Posterior vena cava (tissue), 2 donors: ENCODE data around the gene PGLYRP4. TPM values are rescaled to one million over a fixed set of nuclear protein-coding genes. Genes with fewer than 3 reads are reported as not detected.
"Not testable (repeated sequence)": the region's sequence is repeated elsewhere in the genome, so short reads cannot be mapped to it uniquely, and the experiment has no call there.

ENCODE experiments used
- DNase-seq: peaks from one replicate; pipeline ENCODE4 v3.0.0-alpha.2; 2020; ENCODE audit warnings: low spot score
- intact Hi-C, 2 donors: fragments of 100-400 bp; cut with DNase I; formaldehyde crosslinking; loops; one replicate each; pipeline versions ENCODE4 v1.14.1 to v1.14.2; 2022 to 2023
- total RNA-seq, 2 donors: library from RNA; stranded (reverse); fragmentation: NEBNext Ultra II Directional; extraction: Animal tissue kit (Norgen Biotek cat#: 25700); gene quantifications; one replicate each; pipeline ENCODE4 v1.2.1, GENCODE V29; 2021
- donor health status: DM: yes; HTN: yes; CAD: no.
- donor health status: DM: yes; HTN: yes; CAD: no.

Gene PGLYRP4
- total RNA-seq, 2 donors from 2014 or later: not detected

- DNase-seq: peak; percentile 43
- intact Hi-C loops: no loop called here
These were observed 4.6 kb downstream of the PGLYRP4 start for GRCh38 chr1:153343811-153344717.

DNA sequence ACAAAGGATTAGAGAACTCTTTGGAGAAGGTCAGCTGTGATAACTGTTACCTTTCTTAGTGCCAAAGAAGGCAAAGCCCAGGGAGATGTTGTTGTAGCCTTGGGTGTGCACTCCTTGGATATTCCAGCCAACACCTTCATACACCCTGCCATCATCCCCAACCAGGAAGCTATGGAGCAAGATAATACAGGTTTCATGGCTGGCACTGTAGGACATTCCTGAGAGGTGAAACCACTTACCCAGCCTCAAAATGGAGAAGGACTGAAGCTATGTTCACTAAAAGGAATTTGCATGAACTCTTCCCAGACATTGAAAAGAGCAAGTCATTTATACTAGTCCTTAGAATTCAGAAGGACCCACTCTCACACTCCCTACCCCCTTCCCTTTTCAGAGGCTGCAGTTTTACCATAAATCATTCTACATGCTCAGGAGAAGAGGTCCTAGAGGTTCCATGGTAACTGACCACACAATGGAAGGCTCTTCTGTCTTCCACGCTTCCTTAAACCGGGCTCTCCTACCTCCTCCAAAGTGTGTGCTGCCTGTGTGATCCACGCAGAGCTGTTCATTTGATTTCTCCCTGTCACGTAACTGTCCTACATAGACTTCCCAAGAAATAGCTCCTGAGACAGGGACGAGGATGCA, 5.5 kb downstream of the PGLYRP4 start:
- intact Hi-C loops: no loop called here
- no peak for DNase-seq

- intact Hi-C loops: no loop called here
- DNase-seq: no peak
These were observed 6.5 kb downstream of the PGLYRP4 start for GRCh38 chr1:153342178-153342577.

DNA sequence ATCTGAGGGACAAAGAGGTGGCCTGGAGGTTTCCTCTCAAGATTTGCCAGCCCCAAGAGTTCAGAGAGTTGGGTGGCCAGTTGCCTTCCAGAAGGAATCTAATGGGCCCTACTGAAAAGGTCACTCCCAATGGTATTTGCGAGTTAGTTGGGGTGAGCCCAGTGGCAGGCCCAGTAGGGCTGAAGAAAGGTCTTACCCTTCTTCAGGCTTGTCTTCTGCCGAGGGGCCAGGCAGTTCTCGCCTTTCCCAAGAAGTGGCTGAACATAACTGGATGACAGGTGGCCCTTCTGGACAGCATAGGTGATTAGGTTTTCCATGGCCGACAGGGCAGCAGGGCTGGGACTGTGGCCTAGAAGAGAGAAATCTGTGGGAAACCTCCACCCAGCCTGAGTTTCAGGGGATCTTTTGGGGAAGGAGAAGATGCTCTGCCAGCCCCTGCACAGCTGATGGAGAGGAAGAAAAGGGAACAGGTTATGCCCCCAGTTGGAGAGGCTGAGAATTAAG, 7.2 kb downstream of the PGLYRP4 start:
- intact Hi-C loops: no loop called here
- DNase-seq: no peak

- intact Hi-C loops: no loop called here
- no peak for DNase-seq
These were observed 8.3 kb downstream of the PGLYRP4 start for GRCh38 chr1:153340356-153340755.

DNA sequence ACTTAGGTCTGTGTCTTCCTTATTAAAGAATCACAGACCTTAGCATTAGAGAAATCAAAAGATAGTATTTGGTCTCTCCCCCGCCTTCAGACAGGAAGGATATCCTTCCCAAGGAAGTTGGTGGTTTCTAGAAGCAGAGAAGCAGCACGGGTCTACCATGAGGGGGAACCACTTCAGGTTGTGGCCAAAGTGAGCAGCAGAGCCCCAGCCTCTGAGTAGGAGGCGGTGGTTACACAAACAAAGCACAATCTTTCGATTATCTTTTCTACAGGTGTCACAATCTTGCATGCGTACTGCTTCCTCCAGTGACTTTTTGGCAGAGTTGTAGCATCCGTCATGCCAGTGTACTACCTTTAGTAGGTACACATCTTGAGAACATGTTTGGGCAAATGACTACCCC, 8.8 kb downstream of the PGLYRP4 start:
- intact Hi-C loops: no loop called here
- no peak for DNase-seq

- DNase-seq: no peak
- intact Hi-C loops: no loop called here
These were observed 10.4 kb downstream of the PGLYRP4 start for GRCh38 chr1:153337980-153338853.

DNA sequence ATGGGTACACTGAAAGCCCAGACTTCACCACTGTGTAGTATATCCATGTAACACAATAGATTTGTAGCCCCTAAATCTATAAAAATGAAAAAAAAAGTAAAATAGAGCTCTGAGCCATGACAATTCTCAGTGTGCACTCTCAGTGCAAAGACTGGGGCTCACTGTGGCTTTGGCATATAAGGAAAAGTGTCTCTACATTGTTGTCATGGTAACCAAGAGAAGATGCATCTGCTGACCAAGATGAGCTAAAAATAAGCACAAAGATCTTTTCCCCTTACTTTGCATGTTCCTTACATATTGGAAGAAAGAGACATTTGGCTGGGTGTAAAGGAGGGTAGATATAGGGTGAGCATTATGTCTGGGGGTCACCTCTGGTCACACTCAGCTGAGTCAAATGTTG, 12.0 kb downstream of the PGLYRP4 start:
- intact Hi-C loops: no loop called here
- DNase-seq: no peak

DNA sequence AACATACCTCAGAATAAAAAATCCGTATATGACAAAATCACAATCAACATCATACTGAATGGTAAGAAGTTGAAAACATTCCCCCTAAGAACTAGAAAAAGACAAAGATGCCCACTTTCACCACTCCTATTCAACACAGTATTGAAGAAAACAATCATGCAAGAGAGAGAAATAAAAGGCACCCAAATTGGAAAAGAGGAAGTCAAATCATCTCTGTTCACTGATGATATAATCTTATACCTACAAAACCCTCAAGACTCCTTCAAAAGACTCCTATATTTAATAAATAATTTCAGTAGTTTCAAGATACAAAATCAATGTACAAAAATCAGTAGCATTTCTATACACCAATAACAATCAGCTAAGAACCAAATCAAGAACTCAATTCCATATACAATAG, 14.7 kb downstream of the PGLYRP4 start:
- no peak for DNase-seq
- intact Hi-C loops: no loop called here

GRCh38 chr1:153324912-153325311, 23.7 kb downstream of the PGLYRP4 start:
- intact Hi-C loops: no loop called here
- no peak for DNase-seq

DNA sequence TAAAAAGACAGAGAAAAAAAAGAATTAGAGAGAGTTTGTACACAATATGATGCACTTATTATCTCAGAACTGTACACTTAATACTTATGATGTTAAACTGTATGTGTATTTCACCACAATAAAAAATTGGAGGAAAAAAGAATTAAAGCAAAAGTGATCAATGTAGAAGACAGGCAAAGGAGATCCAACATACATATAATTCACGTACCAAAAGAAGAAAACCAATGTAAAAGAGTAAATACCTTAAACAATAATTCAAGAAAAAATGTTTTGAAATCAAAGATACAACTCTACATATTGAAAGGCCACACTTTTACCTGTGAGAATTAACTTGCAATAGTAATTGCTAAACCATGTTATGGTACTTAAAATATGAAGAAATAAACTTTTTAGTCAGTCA, 26.1 kb downstream of the PGLYRP4 start:
- no peak for DNase-seq
- intact Hi-C loops: no loop called here

GRCh38 chr1:153318145-153318544, 30.5 kb downstream of the PGLYRP4 start:
- DNase-seq, intact Hi-C loops: not testable (repeated sequence)

DNA sequence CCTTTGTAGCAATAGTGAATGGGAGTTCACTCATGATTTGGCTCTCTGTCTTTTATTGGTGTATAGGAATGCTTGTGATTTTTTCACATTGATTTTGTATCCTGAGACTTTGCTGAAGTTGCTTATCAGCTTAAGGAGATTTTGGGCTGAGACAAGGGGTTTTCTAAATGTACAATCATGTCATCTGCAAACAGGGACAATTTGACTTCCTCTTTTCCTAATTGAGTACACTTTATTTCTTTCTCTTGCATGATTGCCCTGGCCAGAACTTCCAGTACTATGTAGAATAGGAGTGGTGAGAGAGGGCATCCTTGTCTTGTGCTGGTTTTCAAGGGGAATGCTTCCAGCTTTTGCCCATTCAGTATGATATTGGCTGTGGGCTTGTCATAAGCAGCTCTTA, 32.6 kb downstream of the PGLYRP4 start:
- intact Hi-C loops, DNase-seq: not testable (repeated sequence)

- intact Hi-C loops: not testable (repeated sequence)
These were observed 34.3 kb downstream of the PGLYRP4 start for GRCh38 chr1:153314388-153314787.

GRCh38 chr1:153313288-153313687, 35.4 kb downstream of the PGLYRP4 start:
- no peak for DNase-seq
- intact Hi-C loops: no loop called here

More at GRCh38 chr1:153314388-153314787, 34.3 kb downstream of the PGLYRP4 start:
- DNase-seq: not testable (repeated sequence)

DNA sequence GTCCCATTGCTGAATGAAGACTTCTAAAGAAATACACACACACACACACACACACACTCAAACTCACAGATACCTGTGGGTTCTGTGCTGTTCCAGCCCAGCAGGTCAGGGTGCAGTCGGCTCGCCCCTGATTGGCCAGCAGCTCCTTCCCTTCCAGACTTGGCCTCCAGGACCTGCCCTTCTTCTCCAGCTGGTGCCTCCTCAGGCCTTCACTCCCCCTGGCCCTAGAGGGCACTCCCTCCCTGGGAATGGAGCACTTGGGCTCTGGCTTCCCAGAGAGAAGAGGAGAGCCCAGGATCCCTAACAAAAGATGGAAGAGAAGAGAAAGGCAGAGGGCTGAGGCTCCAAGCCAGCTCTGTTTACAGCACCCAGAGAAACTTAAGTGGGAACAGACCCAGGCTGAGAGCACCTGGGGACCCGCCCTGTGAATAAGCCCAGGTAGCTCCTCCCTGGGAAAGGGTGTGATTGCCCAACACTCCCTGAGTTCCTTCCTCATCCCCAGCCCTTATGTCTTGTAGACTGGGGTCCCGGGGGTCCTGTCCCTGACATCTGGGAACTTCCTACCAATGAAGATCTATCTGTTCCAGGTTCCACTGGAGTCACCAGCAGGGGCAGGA, 36.0 kb downstream of the PGLYRP4 start, which contains the start of gene PGLYRP3:
TSS of gene PGLYRP3 (minus strand) at position 383 of the 617 bp plus-strand sequence. CDS start 2,287 bp downstream, outside the sequence.
- DNase-seq: no peak
- intact Hi-C loops: no loop called here

GRCh38 chr1:153310526-153310925, 38.1 kb downstream of the PGLYRP4 start:
- DNase-seq: no peak
- intact Hi-C loops: no loop called here

GRCh38 chr1:153309441-153309840, 39.2 kb downstream of the PGLYRP4 start:
- no peak for DNase-seq
- intact Hi-C loops: no loop called here

GRCh38 chr1:153308540-153308939, 40.1 kb downstream of the PGLYRP4 start:
- intact Hi-C loops: no loop called here
- no peak for DNase-seq
